SU-DHL-6 (cell line): ENCODE results near the gene SLC27A5.
A peak's percentile ranks its signal among the peaks of the same experiment; 100 is the strongest.

Experiments
- H2AFZ ChIP-seq: fragments of 200-600 bp; sonication (generic); 2 replicates; pipeline ENCODE4 v1.6.1; 2014; ENCODE audit warnings: low read depth, mild to moderate bottlenecking, moderate library complexity, mixed read lengths, antibody characterized with exemption, low read length; ENCODE audit not compliant: severe bottlenecking
- H3F3A ChIP-seq: fragments of 200-600 bp; shearing (Covaris generic); 2 replicates; pipeline ENCODE4 v1.6.0; 2016; ENCODE audit warnings: antibody characterized with exemption, mild to moderate bottlenecking; ENCODE audit not compliant: insufficient read depth
- H3K27ac ChIP-seq: fragments of 200-600 bp; sonication (generic); 2 replicates; pipeline ENCODE4 v1.5.1; 2016; ENCODE audit warnings: low read depth, mild to moderate bottlenecking, low read length, moderate library complexity, mixed read lengths
- H3K27me3 ChIP-seq: fragments of 200-600 bp; sonication (generic), shearing (Covaris generic); 2 replicates; pipeline ENCODE4 v1.6.0; 2014; ENCODE audit warnings: mild to moderate bottlenecking, low read length
- H3K36me3 ChIP-seq: fragments of 200-600 bp; sonication (generic); 2 replicates; pipeline ENCODE4 v1.6.1; 2014; ENCODE audit warnings: mild to moderate bottlenecking, low read length, mixed read lengths
- H3K4me2 ChIP-seq: fragments of 300-600, 200-600 bp; shearing (Covaris generic), sonication (generic); 2 replicates; pipeline ENCODE4 v1.6.0; 2014; ENCODE audit warnings: low read length, low read depth, mild to moderate bottlenecking; ENCODE audit not compliant: poor library complexity, severe bottlenecking
- H3K4me3 ChIP-seq: fragments of 200-600 bp; sonication (generic); 2 replicates; pipeline ENCODE4 v1.5.1; 2014; ENCODE audit warnings: antibody characterized with exemption, low read length, mild to moderate bottlenecking, mixed read lengths; ENCODE audit not compliant: insufficient read depth, poor library complexity, severe bottlenecking
- H3K79me2 ChIP-seq: fragments of 200-600 bp; sonication (generic); 2 replicates; pipeline ENCODE4 v1.6.1; 2014; ENCODE audit warnings: mild to moderate bottlenecking, low read length, moderate library complexity; ENCODE audit not compliant: insufficient read depth
- H3K9ac ChIP-seq: fragments of 200-600 bp; sonication (generic); 2 replicates; pipeline ENCODE4 v1.7.0; 2014; ENCODE audit warnings: mild to moderate bottlenecking, low read length
- H3K9me2 ChIP-seq: fragments of 200-600 bp; sonication (generic); replicated peaks from 2 replicates; pipeline ENCODE4 v1.6.1; 2014; ENCODE audit warnings: low read length; ENCODE audit not compliant: insufficient read depth
- H3K9me3 ChIP-seq: fragments of 200-600 bp; sonication (generic); 2 replicates; pipeline ENCODE4 v1.6.1; 2014; ENCODE audit warnings: low read length, mixed read lengths; ENCODE audit not compliant: insufficient read depth
- H4K20me1 ChIP-seq: fragments of 200-600 bp; sonication (generic); 2 replicates; pipeline ENCODE4 v1.6.1; 2014; ENCODE audit warnings: low read depth, mild to moderate bottlenecking, antibody characterized with exemption, low read length, moderate library complexity, mixed read lengths
- CTCF ChIP-seq: fragments of 200-600 bp; sonication (generic); IDR thresholded peaks from one replicate; pipeline ENCODE4 v1.5.1; 2017; ENCODE audit warnings: antibody characterized with exemption, mild to moderate bottlenecking, low read length, moderate library complexity; ENCODE audit not compliant: insufficient read depth, poor library complexity, severe bottlenecking
- EZH2phosphoT487 ChIP-seq: fragments of 200-600 bp; sonication (generic), shearing (Covaris generic); conservative IDR thresholded peaks from 2 replicates; pipeline ENCODE4 v1.6.1; 2018; ENCODE audit warnings: mild to moderate bottlenecking, antibody characterized with exemption, low read length, moderate library complexity, mixed read lengths

The SLC27A5 gene

GRCh38 chr19:58516246-58516836 is 4.5 kb upstream of the SLC27A5 start:
- Histone ChIP-seq H3K9me3 (no peaks in the 10 kb centered on the region), H3K9me2 (no peaks in the 10 kb centered on the region), H3K27ac (no peak overlapping the region), H3F3A (peaks cover 16% of the 10 kb centered on the region), H3K4me3 (no peak overlapping the region), H3K36me3 (no peaks in the 10 kb centered on the region), H4K20me1 (no peaks in the 10 kb centered on the region), H3K27me3 (no peaks in the 10 kb centered on the region), H3K9ac (no peak overlapping the region), H3K4me2 (no peak overlapping the region), H3K79me2 (peaks cover 15% of the 10 kb centered on the region), H2AFZ (no peak overlapping the region)
- no peak for TF ChIP-seq EZH2phosphoT487
- TF ChIP-seq CTCF, result no peak

- Histone ChIP-seq H4K20me1 (no peaks in the 10 kb centered on the region), H3K4me2 (peak overlapping the region; percentile 4), H3K27ac (peak overlapping the region; percentile 30; the same call in 1 of the 2 replicates), H2AFZ (no peak overlapping the region), H3K9me2 (no peaks in the 10 kb centered on the region), H3K4me3 (no peak overlapping the region), H3K9me3 (no peaks in the 10 kb centered on the region), H3K27me3 (no peaks in the 10 kb centered on the region), H3K36me3 (no peaks in the 10 kb centered on the region), H3K9ac (peak overlapping the region; percentile 97), H3F3A (peaks cover 13% of the 10 kb centered on the region), H3K79me2 (peaks cover 15% of the 10 kb centered on the region)
- no peak for TF ChIP-seq EZH2phosphoT487
- TF ChIP-seq CTCF, result no peak
Observed at GRCh38 chr19:58515259-58515658, 3.5 kb upstream of the SLC27A5 start.

GRCh38 chr19:58514564-58515022 is 2.8 kb upstream of the SLC27A5 start:
- Histone ChIP-seq H4K20me1 (no peaks in the 10 kb centered on the region), H3K4me3 (peak overlapping the region; percentile 84), H3F3A (peaks cover 6% of the 10 kb centered on the region), H2AFZ (no peak overlapping the region), H3K4me2 (peak overlapping the region; percentile 96), H3K9ac (peak overlapping the region; percentile 97), H3K27me3 (no peaks in the 10 kb centered on the region), H3K79me2 (peaks cover 15% of the 10 kb centered on the region), H3K27ac (peak overlapping the region; percentile 64), H3K9me3 (no peaks in the 10 kb centered on the region), H3K9me2 (no peaks in the 10 kb centered on the region), H3K36me3 (no peaks in the 10 kb centered on the region)
- TF ChIP-seq CTCF (no peak), EZH2phosphoT487 (no peak)
